Calu3 (cell line): Measurements from ENCODE around the gene EEF1AKMT3. TPM values are rescaled to one million over a fixed set of nuclear protein-coding genes. Genes with fewer than 3 reads are reported as not detected.

ENCODE experiments used
- BruUV-seq: library from RNA; stranded (reverse); fragments of 400-500 nt; replicated peaks from 2 replicates; lab custom pipeline; 2021; lab: Mats Ljungman, UMichigan
- CTCF ChIA-PET: fragments of 300-600 bp; sonication (Branson Sonifier 250); formaldehyde crosslinking; loops from one replicate; lab custom pipeline; 2022; ENCODE audit warnings: antibody characterized with exemption; lab: Charles Lee
- DNase-seq: peaks from one replicate; pipeline ENCODE4 v3.0.0; 2022
- H3K27ac Mint-ChIP-seq: one replicate; pipeline ENCODE4 v1.8.0; 2022; ENCODE audit warnings: mixed read lengths; ENCODE audit not compliant: unreplicated experiment
- H3K27me3 Mint-ChIP-seq: one replicate; pipeline ENCODE4 v1.8.0; 2022; ENCODE audit warnings: mixed read lengths; ENCODE audit not compliant: unreplicated experiment
- H3K36me3 Mint-ChIP-seq: one replicate; pipeline ENCODE4 v1.8.0; 2022; ENCODE audit warnings: mild to moderate bottlenecking, moderate library complexity, mixed read lengths; ENCODE audit not compliant: insufficient read depth, unreplicated experiment
- H3K4me1 Mint-ChIP-seq: one replicate; pipeline ENCODE4 v1.8.0; 2022; ENCODE audit warnings: mild to moderate bottlenecking, low read depth, mixed read lengths; ENCODE audit not compliant: unreplicated experiment
- H3K4me3 Mint-ChIP-seq: one replicate; pipeline ENCODE4 v1.8.0; 2022; ENCODE audit warnings: mild to moderate bottlenecking, low read depth, moderate library complexity, mixed read lengths; ENCODE audit not compliant: unreplicated experiment
- H3K9me3 Mint-ChIP-seq: one replicate; pipeline ENCODE4 v1.8.0; 2022; ENCODE audit warnings: low read depth, mixed read lengths; ENCODE audit not compliant: unreplicated experiment
- CTCF ChIP-seq: fragments of 200-600 bp; IDR thresholded peaks from one replicate; pipeline ENCODE4 v1.8.0; 2022; ENCODE audit warnings: antibody characterized with exemption; ENCODE audit not compliant: unreplicated experiment
- intact Hi-C: fragments of 100-400 bp; cut with micrococcal nuclease; formaldehyde crosslinking; loops from one replicate; pipeline ENCODE4 v1.10.0; 2022; ENCODE audit not compliant: unreplicated experiment
- total RNA-seq: library from RNA; stranded (reverse); gene quantifications from 2 replicates; pipeline ENCODE4 v1.2.3, GENCODE V29; 2022

Gene EEF1AKMT3
- total RNA-seq, 1 experiment from 2014 or later = 8.4 TPM

- Mint-ChIP-seq H3K27me3 (no peaks in the 10 kb centered on the region), H3K4me1 (peaks cover 1% of the 10 kb centered on the region), H3K36me3 (peaks cover 54% of the 10 kb centered on the region), H3K4me3 (no peak overlapping the region), H3K27ac (no peak overlapping the region), H3K9me3 (no peaks in the 10 kb centered on the region)
- no peak for TF ChIP-seq CTCF
- CTCF ChIA-PET = no interaction called here
- BruUV-seq = no TSS peak
- DNase-seq = no peak
- intact Hi-C loops = no loop called here
These were observed 51.7 kb downstream of the EEF1AKMT3 start for GRCh38 chr12:57823908-57824640.

GRCh38 chr12:57825451-57825850 lies 53.0 kb downstream of the EEF1AKMT3 start:
- Mint-ChIP-seq H3K4me3 (no peak overlapping the region), H3K27ac (no peak overlapping the region), H3K27me3 (no peaks in the 10 kb centered on the region), H3K9me3 (no peaks in the 10 kb centered on the region), H3K4me1 (no peaks in the 10 kb centered on the region), H3K36me3 (peaks cover 51% of the 10 kb centered on the region)
- CTCF ChIA-PET = interaction anchor here (0.7 kb wide), 2 partner anchors 8 to 71 kb away, joined by 3 read pairs; no protein-coding TSS in a partner anchor
- no peak for TF ChIP-seq CTCF
- no TSS peak for BruUV-seq
- DNase-seq = no peak
- intact Hi-C loops = no loop called here

- CTCF ChIA-PET = no interaction called here
These were observed 54.0 kb downstream of the EEF1AKMT3 start for GRCh38 chr12:57826400-57826799.

GRCh38 chr12:57826966-57827365 lies 54.6 kb downstream of the EEF1AKMT3 start:
- Mint-ChIP-seq H3K4me3 (no peak overlapping the region), H3K27me3 (no peaks in the 10 kb centered on the region), H3K9me3 (no peaks in the 10 kb centered on the region), H3K36me3 (peaks cover 37% of the 10 kb centered on the region), H3K27ac (no peak overlapping the region), H3K4me1 (peaks cover 9% of the 10 kb centered on the region)
- no peak for TF ChIP-seq CTCF
- CTCF ChIA-PET = no interaction called here
- intact Hi-C loops = no loop called here
- no TSS peak for BruUV-seq
- DNase-seq = no peak

More at GRCh38 chr12:57826400-57826799, 54.0 kb downstream of the EEF1AKMT3 start:
- Mint-ChIP-seq H3K27ac (no peak overlapping the region), H3K4me1 (peaks cover 3% of the 10 kb centered on the region), H3K9me3 (no peaks in the 10 kb centered on the region), H3K27me3 (no peaks in the 10 kb centered on the region), H3K4me3 (no peak overlapping the region), H3K36me3 (peaks cover 42% of the 10 kb centered on the region)
- BruUV-seq = no TSS peak
- DNase-seq = no peak
- no peak for TF ChIP-seq CTCF
- intact Hi-C loops = no loop called here
